Limb (tissue), 2 donors: ENCODE results near the gene MYO1D.
A peak's percentile ranks its signal among the peaks of the same experiment; 100 is the strongest.
"Not testable (repeated sequence)": the region's sequence is repeated elsewhere in the genome, so short reads cannot be mapped to it uniquely, and the experiment has no call there.

Experiments
- DNase-seq, 2 donors: peaks; one replicate each; pipeline ENCODE4 v3.0.0-alpha.2; 2016; ENCODE audit errors: extremely low spot score in 2 of 2

MYO1D gene

GRCh38 chr17:32732900-32733299, 144.0 kb downstream of the MYO1D start:
- no peak for DNase-seq

GRCh38 chr17:32732296-32732642, 144.7 kb downstream of the MYO1D start:
- no peak for DNase-seq

GRCh38 chr17:32731556-32732295, 145.2 kb downstream of the MYO1D start:
- no peak for DNase-seq

GRCh38 chr17:32727681-32728080, 149.2 kb downstream of the MYO1D start:
- no peak for DNase-seq

- no peak for DNase-seq
These were observed 151.2 kb downstream of the MYO1D start for GRCh38 chr17:32725697-32726096.

- DNase-seq, result peak; percentile 21 to 32
These were observed 153.5 kb downstream of the MYO1D start for GRCh38 chr17:32723310-32723955.

- no peak for DNase-seq
These were observed 154.2 kb downstream of the MYO1D start for GRCh38 chr17:32722733-32723132.

GRCh38 chr17:32720671-32721070, 156.3 kb downstream of the MYO1D start:
- DNase-seq, result no peak

- DNase-seq, result no peak
These were observed 157.2 kb downstream of the MYO1D start for GRCh38 chr17:32719689-32720088.

GRCh38 chr17:32714922-32715321, 162.0 kb downstream of the MYO1D start:
- DNase-seq, result not testable (repeated sequence)

- not testable (repeated sequence) for DNase-seq
These were observed 162.7 kb downstream of the MYO1D start for GRCh38 chr17:32714206-32714605.

GRCh38 chr17:32713081-32713480, 163.8 kb downstream of the MYO1D start:
- no peak for DNase-seq

- no peak for DNase-seq
These were observed 167.4 kb downstream of the MYO1D start for GRCh38 chr17:32709562-32709961.

- DNase-seq, result no peak
These were observed 175.1 kb downstream of the MYO1D start for GRCh38 chr17:32701871-32702270.

- DNase-seq, result no peak
These were observed 177.7 kb downstream of the MYO1D start for GRCh38 chr17:32699247-32699646.

GRCh38 chr17:32697728-32698625, 178.9 kb downstream of the MYO1D start:
- DNase-seq, result no peak

GRCh38 chr17:32696426-32696825, 180.5 kb downstream of the MYO1D start:
- no peak for DNase-seq

GRCh38 chr17:32695864-32696263, 181.1 kb downstream of the MYO1D start:
- DNase-seq, result no peak

- DNase-seq, result no peak
These were observed 183.6 kb downstream of the MYO1D start for GRCh38 chr17:32693194-32693897.

- DNase-seq, result no peak
These were observed 184.7 kb downstream of the MYO1D start for GRCh38 chr17:32692179-32692578.

- no peak for DNase-seq
These were observed 187.6 kb downstream of the MYO1D start for GRCh38 chr17:32689348-32689747.

GRCh38 chr17:32688221-32688620, 188.7 kb downstream of the MYO1D start:
- no peak for DNase-seq
